Stomach smooth muscle (tissue), 2 donors: Measurements from ENCODE around the gene SNF8.
A peak's percentile ranks its signal among the peaks of the same experiment; 100 is the strongest.

Source experiments
- H3K27ac ChIP-seq: one replicate; pipeline ENCODE4 v1.7.0; 2013; ENCODE audit warnings: mild to moderate bottlenecking, low read length, inconsistent platforms
- H3K27me3 ChIP-seq, 2 donors: one replicate each; pipeline ENCODE4 v1.7.0; 2013; ENCODE audit warnings: low read length in 2 of 2; ENCODE audit not compliant: insufficient read depth in 2 of 2, control insufficient read depth in 1 of 2
- H3K36me3 ChIP-seq, 2 donors: one replicate each; pipeline ENCODE4 v1.7.0; 2013; ENCODE audit warnings: low read length in 2 of 2; ENCODE audit not compliant: control insufficient read depth in 2 of 2, insufficient read depth in 2 of 2
- H3K4me1 ChIP-seq: one replicate; pipeline ENCODE4 v1.7.0; 2013; ENCODE audit warnings: low read length; ENCODE audit not compliant: control insufficient read depth, insufficient read depth
- H3K4me3 ChIP-seq, 2 donors: one replicate each; pipeline ENCODE4 v1.7.0; 2013; ENCODE audit warnings: low read length in 2 of 2
- H3K9ac ChIP-seq, 2 donors: one replicate each; pipeline ENCODE4 v1.7.0; 2013; ENCODE audit warnings: low read length in 2 of 2, mild to moderate bottlenecking in 1 of 2
- H3K9me3 ChIP-seq, 2 donors: one replicate each; pipeline ENCODE4 v1.7.0; 2013; ENCODE audit warnings: low read length in 2 of 2; ENCODE audit not compliant: control insufficient read depth in 2 of 2
- donor health status: healthy.
- donor health status: Pancreatic carcinoma.

SNF8 gene

GRCh38 chr17:48908853-48909394, 35.7 kb downstream of the SNF8 start:
- Histone ChIP-seq H3K9me3 (no peaks in the 10 kb centered on the region), H3K9ac (peak overlapping the region; percentile 76 to 84), H3K27ac (peak overlapping the region; percentile 18), H3K27me3 (no peaks in the 10 kb centered on the region), H3K4me3 (peak overlapping the region; percentile 87 to 92), H3K36me3 (peaks cover 6 to 13% of the 10 kb centered on the region in 2 donors), H3K4me1 (peaks cover 23% of the 10 kb centered on the region)

- Histone ChIP-seq H3K27me3 (no peaks in the 10 kb centered on the region), H3K9me3 (no peaks in the 10 kb centered on the region), H3K36me3 (peaks cover 4 to 13% of the 10 kb centered on the region in 2 donors), H3K4me3 (peak within 1 kb of the TSS; percentile 87 to 92), H3K9ac (peak within 1 kb of the TSS; percentile 84 to 95), H3K27ac (peak within 1 kb of the TSS; percentile 83), H3K4me1 (peaks cover 23% of the 10 kb centered on the region)
These were observed 36.4 kb downstream of the SNF8 start, which contains the start of gene UBE2Z for GRCh38 chr17:48908047-48908843. TSS of gene UBE2Z (plus strand) at chr17:48908407. CDS start at chr17:48908504, 97 bp downstream.

GRCh38 chr17:48907713-48908046, 37.0 kb downstream of the SNF8 start:
- H3K9me3 ChIP-seq, result no peaks in the 10 kb centered on the region
- peak overlapping the region; percentile 83 for H3K27ac ChIP-seq
- peaks cover 23% of the 10 kb centered on the region for H3K4me1 ChIP-seq
- H3K36me3 ChIP-seq, result peaks cover 4 to 8% of the 10 kb centered on the region in 2 donors
- H3K9ac ChIP-seq, result peak overlapping the region; percentile 84 to 95
- no peaks in the 10 kb centered on the region for H3K27me3 ChIP-seq
- H3K4me3 ChIP-seq, result peak overlapping the region; percentile 87 to 92

GRCh38 chr17:48905987-48906515, 38.6 kb downstream of the SNF8 start:
- Histone ChIP-seq H3K27me3 (no peaks in the 10 kb centered on the region), H3K27ac (no peak overlapping the region), H3K9me3 (no peaks in the 10 kb centered on the region), H3K9ac (no peak overlapping the region), H3K4me3 (no peak overlapping the region), H3K36me3 (peaks cover 4% of the 10 kb centered on the region in 2 donors), H3K4me1 (peaks cover 19% of the 10 kb centered on the region)

GRCh38 chr17:48904428-48904827, 40.2 kb downstream of the SNF8 start:
- no peak overlapping the region for H3K27ac ChIP-seq
- no peaks in the 10 kb centered on the region for H3K9me3 ChIP-seq
- no peak overlapping the region for H3K9ac ChIP-seq
- H3K4me3 ChIP-seq, result no peak overlapping the region
- no peaks in the 10 kb centered on the region for H3K36me3 ChIP-seq
- peaks cover 8% of the 10 kb centered on the region for H3K4me1 ChIP-seq
- H3K27me3 ChIP-seq, result no peaks in the 10 kb centered on the region

GRCh38 chr17:48903401-48903800, 41.2 kb downstream of the SNF8 start:
- Histone ChIP-seq H3K4me3 (no peak overlapping the region), H3K9me3 (no peaks in the 10 kb centered on the region), H3K27me3 (no peaks in the 10 kb centered on the region), H3K36me3 (no peaks in the 10 kb centered on the region), H3K27ac (no peak overlapping the region), H3K4me1 (peaks cover 6% of the 10 kb centered on the region), H3K9ac (no peak overlapping the region)

- Histone ChIP-seq H3K27me3 (no peaks in the 10 kb centered on the region), H3K27ac (no peak overlapping the region), H3K9ac (no peak overlapping the region), H3K4me3 (no peak overlapping the region), H3K9me3 (no peaks in the 10 kb centered on the region), H3K4me1 (no peaks in the 10 kb centered on the region), H3K36me3 (peaks cover 11 to 16% of the 10 kb centered on the region in 2 donors)
These were observed 43.4 kb downstream of the SNF8 start for GRCh38 chr17:48901241-48901640.

- Histone ChIP-seq H3K9ac (no peak overlapping the region), H3K4me1 (peaks cover 12% of the 10 kb centered on the region), H3K27ac (no peak overlapping the region), H3K9me3 (no peaks in the 10 kb centered on the region), H3K27me3 (no peaks in the 10 kb centered on the region), H3K4me3 (no peak overlapping the region), H3K36me3 (peaks cover 26 to 30% of the 10 kb centered on the region in 2 donors)
These were observed 49.8 kb downstream of the SNF8 start for GRCh38 chr17:48894886-48895285.

- H3K4me1 ChIP-seq, result peaks cover 12% of the 10 kb centered on the region
- H3K9ac ChIP-seq, result peak overlapping the region; percentile 83 to 92
- peaks cover 26 to 30% of the 10 kb centered on the region in 2 donors for H3K36me3 ChIP-seq
- no peaks in the 10 kb centered on the region for H3K27me3 ChIP-seq
- H3K27ac ChIP-seq, result no peak overlapping the region
- no peaks in the 10 kb centered on the region for H3K9me3 ChIP-seq
- H3K4me3 ChIP-seq, result peak overlapping the region; percentile 93 to 99
These were observed 50.8 kb downstream of the SNF8 start for GRCh38 chr17:48893646-48894508.

- Histone ChIP-seq H3K27me3 (no peaks in the 10 kb centered on the region), H3K36me3 (peaks cover 25 to 28% of the 10 kb centered on the region in 2 donors), H3K4me1 (peaks cover 12% of the 10 kb centered on the region), H3K9ac (peak overlapping the region; percentile 83 to 92), H3K27ac (peak overlapping the region; percentile 74), H3K9me3 (no peaks in the 10 kb centered on the region), H3K4me3 (peak overlapping the region; percentile 93 to 99)
These were observed 51.5 kb downstream of the SNF8 start for GRCh38 chr17:48892940-48893645.
